HG03558 (cell line): ENCODE results near the gene EXOSC2.

ENCODE experiments used
- ATAC-seq: cut with Tn5 transposase; IDR thresholded peaks from one replicate; pipeline ENCODE4 v1.9.1; 2021; ENCODE audit warnings: moderate number of reproducible peaks; ENCODE audit not compliant: unreplicated experiment; ENCODE audit errors: extremely low read depth

EXOSC2 gene

GRCh38 chr9:130693101-130693425 lies 517 bp upstream of the EXOSC2 start:
- no peak for ATAC-seq

GRCh38 chr9:130694205-130694604 lies 625 bp downstream of the EXOSC2 start:
- no peak for ATAC-seq

DNA sequence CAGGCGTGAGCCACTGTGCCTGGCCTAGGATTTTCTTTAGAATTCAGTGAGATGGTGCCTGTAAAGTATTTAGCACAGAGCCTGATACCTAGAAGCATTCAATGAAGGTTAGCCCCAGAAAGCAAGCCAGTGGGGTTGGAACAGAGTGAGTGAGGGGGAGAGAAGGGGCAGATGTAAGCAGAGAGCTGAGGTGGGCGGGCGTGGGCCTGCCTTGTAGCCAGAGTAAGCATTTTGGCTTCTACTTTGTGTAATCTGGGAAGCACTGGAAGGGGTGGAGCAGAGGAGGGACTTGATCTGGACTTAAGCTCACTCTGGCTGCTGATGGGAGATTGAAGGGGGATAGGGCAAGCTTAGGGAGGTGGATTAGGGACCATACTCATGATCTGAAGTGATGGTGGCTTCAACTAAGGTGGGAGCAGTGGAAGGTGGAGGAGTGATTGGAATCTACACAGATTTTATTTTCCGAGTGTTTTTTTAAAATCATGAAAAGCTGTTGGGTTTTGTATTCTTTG lies 2.6 kb downstream of the EXOSC2 start:
- no peak for ATAC-seq

GRCh38 chr9:130696996-130697395 lies 3.4 kb downstream of the EXOSC2 start:
- no peak for ATAC-seq

DNA sequence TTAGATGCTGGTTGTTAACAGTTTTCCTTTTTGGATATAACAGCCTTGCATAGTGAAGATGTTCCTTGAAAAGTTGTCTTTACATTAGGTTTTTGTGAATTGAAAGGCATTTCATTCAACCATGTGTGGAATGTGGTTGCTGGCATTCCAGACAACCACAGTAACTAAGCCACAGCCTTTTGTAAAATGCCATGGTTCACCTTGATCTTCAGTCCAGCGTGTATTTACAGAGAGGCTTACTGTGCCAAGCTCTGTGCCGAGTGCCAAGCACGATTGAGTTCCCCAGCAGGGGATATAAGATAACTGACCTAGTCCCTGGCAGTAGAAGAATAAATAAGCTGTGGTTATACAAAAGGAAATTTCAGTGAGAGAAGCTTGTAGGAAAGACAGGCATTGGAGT lies 4.9 kb downstream of the EXOSC2 start:
- ATAC-seq, result no peak

GRCh38 chr9:130699047-130699446 lies 5.5 kb downstream of the EXOSC2 start:
- no peak for ATAC-seq

GRCh38 chr9:130701059-130702022 lies 7.8 kb downstream of the EXOSC2 start:
- ATAC-seq, result no peak

DNA sequence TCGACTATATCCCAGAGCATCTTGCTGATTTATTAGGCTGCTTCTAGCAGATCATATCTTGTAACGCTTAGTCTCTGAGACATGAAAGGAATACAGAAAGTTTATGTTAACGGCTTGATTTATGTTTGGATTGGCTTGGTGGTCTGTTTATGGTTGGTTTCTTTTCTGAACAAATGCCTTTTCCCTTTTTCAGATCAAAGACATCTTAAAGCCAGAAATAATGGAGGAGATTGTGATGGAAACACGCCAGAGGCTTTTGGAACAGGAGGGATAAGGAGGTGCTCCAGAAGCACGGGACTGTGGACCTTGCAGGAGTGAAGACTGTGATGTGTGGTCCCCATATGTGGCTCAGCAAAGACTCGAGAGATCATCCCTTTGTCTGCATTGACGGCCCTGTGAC lies 9.9 kb downstream of the EXOSC2 start:
- ATAC-seq, result no peak

DNA sequence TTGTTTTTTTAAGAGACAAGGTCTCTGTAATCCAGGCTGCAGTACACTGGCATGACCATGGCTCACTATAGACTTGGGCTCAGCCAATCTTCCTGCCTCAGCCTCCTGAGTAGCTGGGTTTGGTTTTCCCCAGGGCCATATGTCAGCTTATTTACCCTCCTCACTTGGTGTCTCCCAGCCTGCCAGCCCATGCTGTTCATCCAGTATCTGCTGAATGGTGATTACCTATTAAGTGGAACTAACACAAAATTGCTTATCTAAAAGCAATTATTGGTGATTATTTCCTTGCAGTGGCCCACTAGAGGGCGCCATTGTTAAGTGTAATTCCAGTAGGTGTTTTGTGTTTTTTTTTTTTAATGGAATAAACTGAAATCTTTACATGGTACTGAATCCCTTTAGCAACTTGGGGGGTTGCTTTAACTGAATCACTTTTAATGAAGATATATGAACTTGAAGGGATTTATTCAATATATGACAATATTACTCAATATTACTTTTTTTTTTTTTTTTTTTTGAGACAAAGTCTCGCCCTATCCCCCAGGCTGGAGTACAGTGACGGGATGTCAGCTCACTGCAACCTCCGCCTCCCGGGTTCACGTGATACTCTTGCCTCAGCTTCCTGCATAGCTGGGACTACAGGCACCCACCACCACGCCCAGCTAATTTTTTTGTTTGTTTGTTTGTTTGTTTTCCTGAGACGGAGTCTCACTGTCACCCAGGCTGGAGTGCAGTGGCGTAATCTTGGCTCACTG lies 13.8 kb downstream of the EXOSC2 start:
- no peak for ATAC-seq

GRCh38 chr9:130710822-130711352 lies 17.3 kb downstream of the EXOSC2 start:
- ATAC-seq, result no peak

DNA sequence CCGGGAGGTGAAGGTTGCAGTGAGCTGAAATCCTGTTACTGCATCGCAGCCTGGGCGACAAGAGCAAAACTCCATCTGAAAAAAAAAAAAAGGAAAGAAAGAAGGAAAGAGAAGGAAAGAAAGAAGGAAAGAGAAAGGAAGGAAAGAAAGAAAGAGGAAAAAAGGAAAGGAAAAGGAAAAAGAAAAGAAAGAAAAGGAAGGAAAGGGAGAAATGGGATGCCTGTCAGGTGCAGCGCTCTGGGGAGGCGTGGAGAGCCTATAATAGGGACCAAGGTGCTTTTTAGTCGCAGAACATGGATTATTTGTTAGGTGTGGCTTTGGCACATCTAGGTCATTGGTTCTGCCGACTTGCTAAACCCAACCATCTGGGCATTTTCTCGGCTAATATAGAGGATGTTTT lies 17.9 kb downstream of the EXOSC2 start:
- no peak for ATAC-seq

DNA sequence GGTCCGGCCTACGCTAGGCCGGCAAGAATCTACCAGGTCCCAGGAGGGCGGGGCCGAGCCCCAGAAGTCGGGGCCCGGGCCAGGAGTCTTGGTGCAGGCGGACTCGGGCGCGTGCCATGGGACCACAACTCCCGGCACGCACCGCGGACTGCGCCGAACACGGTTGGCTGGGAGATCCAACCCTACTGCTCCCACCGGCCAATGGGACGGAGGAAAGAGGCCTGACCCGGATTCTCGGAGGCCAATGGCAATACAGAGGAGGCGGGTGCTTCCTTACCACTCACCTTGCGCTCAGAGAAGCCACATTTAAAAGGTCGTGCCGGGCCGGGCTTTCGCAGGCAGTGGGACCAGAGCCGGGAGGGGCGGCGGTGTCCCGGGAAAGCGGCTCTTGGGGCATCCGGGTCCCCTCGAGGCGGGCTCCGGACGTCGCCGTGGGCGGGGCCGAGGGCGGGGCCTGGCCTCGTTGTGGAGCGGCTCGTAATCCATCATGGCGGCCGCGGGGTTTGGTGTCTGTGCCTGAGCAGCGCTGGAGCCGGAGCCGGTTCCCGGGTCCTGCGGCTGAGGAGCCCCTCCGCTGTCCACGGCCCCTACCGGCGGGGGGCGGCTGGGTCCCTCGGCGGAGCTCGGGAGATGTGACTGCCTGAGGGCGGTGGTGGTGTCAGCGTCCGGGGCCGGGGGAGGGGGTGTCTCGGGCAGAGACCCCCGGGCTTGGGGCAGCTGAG lies 19.1 kb downstream of the EXOSC2 start:
- ATAC-seq, result peak; percentile 72

DNA sequence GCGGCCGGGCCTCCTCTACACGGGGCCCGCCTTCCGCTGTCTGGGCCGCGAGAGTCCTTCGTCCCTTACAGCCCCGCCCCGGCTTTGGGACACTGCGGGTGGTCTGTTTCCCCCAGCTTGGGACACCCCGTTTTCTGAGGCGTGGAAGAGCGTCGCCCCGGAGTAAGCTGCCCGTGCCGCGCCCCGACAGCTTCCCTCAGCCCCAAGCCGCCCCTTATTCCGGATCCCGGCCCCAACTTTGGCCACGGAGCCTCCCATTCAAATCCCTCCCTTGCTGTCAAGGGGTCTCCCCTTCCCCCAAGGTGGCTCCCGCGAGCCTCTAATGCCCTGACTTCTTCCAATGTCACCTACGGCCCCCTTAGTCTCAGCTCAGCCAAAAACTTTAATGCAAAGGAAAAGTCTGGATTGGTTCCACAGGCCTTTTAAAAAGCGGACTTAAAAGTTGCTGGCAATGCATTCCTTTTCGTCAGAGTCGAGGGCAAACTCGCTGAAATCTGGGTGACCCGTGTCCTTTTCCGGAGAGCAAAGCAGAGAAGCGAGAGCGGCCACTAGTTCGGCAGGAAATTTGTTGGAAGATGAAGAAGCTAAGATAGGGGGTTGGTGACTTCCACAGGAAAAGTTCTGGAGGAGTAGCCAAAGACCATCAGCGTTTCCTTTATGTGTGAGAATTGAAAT lies 19.8 kb downstream of the EXOSC2 start:
- ATAC-seq, result no peak

DNA sequence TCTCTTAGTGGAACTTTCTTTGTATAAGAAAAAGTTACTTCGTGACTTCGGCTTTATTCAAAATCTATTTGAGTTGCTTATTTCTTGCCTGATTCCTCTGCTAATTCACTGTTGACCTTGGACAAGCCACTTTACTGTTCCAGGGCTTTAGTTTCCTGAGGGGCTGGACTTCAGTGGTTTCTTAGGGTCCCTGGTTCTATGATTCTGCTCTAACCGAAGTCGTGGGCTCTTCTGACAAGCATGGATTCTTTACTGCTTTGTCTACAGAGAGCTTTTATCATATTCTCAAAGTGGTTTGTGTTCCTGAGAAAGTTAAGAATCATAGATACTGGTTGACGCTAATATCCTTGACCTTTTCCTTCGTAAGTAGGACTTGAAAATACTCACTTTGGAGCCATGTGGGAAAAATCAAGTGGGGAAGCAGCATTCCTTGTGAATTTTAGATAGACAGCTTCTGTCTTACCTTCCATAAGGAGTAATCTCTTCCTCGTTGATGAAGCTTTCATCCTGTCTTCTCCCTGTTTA lies 21.1 kb downstream of the EXOSC2 start:
- no peak for ATAC-seq

DNA sequence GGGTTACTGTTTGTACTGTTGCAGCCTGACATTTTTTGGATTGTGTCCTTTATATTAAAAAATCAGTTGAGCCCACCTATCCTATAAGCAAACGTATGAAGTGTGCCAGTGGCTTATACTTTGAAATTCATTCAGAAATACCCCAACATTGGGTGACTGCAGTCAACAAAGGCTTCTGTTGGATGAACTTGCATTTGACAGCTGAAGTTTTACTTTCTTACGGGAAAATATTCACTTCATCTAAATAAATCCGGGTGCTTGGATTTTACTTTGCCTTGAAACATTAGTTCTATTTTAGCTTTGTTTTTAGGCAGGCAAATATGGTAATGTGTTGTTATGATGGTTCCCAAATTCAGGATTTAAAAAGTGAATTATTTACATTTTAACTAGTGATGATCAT lies 21.7 kb downstream of the EXOSC2 start:
- no peak for ATAC-seq

- ATAC-seq, result no peak
Observed at GRCh38 chr9:130718562-130718961, 25.0 kb downstream of the EXOSC2 start.

- no peak for ATAC-seq
Observed at GRCh38 chr9:130720762-130721161, 27.2 kb downstream of the EXOSC2 start.

- no peak for ATAC-seq
Observed at GRCh38 chr9:130728721-130729120, 35.1 kb downstream of the EXOSC2 start.

GRCh38 chr9:130729145-130729544 lies 35.6 kb downstream of the EXOSC2 start:
- ATAC-seq, result no peak

- no peak for ATAC-seq
Observed at GRCh38 chr9:130731355-130731754, 37.8 kb downstream of the EXOSC2 start.
